Vagina (tissue), 2 donors: ENCODE data around the gene HRH4.

ENCODE experiments used
- POLR2AphosphoS5 ChIP-seq, 2 donors: sonication (generic); formaldehyde crosslinking; IDR thresholded peaks; one replicate each; pipeline ENCODE4 v1.9.0; 2017; ENCODE audit warnings: antibody characterized with exemption in 2 of 2, mild to moderate bottlenecking in 2 of 2, low read depth in 1 of 2; ENCODE audit not compliant: insufficient read depth in 1 of 2
- TF ChIP-seq, protein P1 (sequence below), 3 experiments: fragments of 450-650 bp in 2 of 3; fragments of 200-600 bp in 1 of 3; sonication (generic) in 1 of 3; IDR thresholded peaks; one replicate each; pipeline ENCODE4 v1.5.1; 2017 to 2019; ENCODE audit warnings: antibody characterized with exemption in 3 of 3, mild to moderate bottlenecking in 2 of 3, moderate library complexity in 2 of 3

DNA sequence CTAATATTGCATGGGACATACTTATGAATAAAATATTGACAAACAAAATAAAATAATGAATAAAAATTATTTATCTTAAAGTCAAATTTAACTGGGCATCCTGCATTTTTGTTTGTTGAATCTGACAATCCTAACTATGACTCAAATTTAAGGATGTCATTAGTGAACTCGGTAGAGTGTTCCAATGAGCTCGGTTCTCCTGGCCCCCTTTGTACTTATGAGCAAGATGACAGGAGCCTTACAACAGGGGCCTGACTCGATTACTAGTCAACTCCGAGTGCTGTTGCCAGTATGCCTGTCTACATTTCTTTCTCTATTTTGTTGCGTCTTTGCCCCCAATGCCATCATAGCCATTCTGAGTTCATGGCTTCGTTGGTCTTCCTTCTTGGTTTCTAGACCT lies 40.3 kb downstream of the HRH4 start:
- TF ChIP-seq, protein P1, sequence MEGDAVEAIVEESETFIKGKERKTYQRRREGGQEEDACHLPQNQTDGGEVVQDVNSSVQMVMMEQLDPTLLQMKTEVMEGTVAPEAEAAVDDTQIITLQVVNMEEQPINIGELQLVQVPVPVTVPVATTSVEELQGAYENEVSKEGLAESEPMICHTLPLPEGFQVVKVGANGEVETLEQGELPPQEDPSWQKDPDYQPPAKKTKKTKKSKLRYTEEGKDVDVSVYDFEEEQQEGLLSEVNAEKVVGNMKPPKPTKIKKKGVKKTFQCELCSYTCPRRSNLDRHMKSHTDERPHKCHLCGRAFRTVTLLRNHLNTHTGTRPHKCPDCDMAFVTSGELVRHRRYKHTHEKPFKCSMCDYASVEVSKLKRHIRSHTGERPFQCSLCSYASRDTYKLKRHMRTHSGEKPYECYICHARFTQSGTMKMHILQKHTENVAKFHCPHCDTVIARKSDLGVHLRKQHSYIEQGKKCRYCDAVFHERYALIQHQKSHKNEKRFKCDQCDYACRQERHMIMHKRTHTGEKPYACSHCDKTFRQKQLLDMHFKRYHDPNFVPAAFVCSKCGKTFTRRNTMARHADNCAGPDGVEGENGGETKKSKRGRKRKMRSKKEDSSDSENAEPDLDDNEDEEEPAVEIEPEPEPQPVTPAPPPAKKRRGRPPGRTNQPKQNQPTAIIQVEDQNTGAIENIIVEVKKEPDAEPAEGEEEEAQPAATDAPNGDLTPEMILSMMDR (IDR thresholded peaks at IDR 0.05), result no peak
- no peak for TF ChIP-seq POLR2AphosphoS5 (IDR thresholded peaks at IDR 0.05; ENCODE audit: insufficient read depth in 1 of 2, low read depth in 1 of 2)
